Measurements from ENCODE around the gene ZYG11A. TPM values are rescaled to one million over a fixed set of nuclear protein-coding genes. Genes with fewer than 3 reads are reported as not detected.
"Not testable (repeated sequence)": the region's sequence is repeated elsewhere in the genome, so short reads cannot be mapped to it uniquely, and the experiment has no call there.

ZYG11A gene
- total and polyA plus RNA-seq, 9 donors: under 0.01 to 0.21 (median 0.05) TPM; not detected in 2

DNA sequence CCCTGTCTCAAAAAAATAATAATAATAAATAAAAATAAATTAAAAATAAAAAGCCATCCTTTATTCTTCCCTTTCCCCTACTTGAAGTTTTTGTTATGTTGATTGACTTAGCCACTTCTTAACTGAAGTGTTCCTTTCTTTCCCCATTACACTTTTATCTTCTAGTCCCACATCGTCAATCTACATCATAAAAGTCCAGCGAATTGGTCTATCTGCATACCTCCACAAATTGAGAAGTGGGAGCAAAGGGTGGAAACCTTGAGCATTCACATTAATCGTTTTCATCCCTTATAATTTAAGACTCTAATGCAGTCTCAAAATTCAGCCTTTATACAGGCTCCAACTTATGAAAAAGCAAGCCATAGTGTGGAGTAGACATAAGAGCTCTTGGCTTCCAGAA, 6.5 kb upstream of the ZYG11A start:
- WGBS (ENCODE audit: insufficient coverage): no CpG with 5 or more reads among the region's 3 CpGs
- H3K27ac ChIP-seq (ENCODE audit: low read length): no peak overlapping the region
- H3K27me3 ChIP-seq (ENCODE audit: control insufficient read depth, insufficient read depth, low read length): peaks cover 3% of the 10 kb centered on the region
- H3K9me3 ChIP-seq (replicated peaks; ENCODE audit: control insufficient read depth, low read depth, low read length): no peaks in the 10 kb centered on the region
- DNase-seq: no peak
- H3K4me3 ChIP-seq (ENCODE audit: low read length): no peak overlapping the region
- no peaks in the 10 kb centered on the region for H3K4me1 ChIP-seq (ENCODE audit: control insufficient read depth, insufficient read depth, low read length)
- H3K36me3 ChIP-seq (ENCODE audit: control insufficient read depth, insufficient read depth, low read length): no peaks in the 10 kb centered on the region

DNA sequence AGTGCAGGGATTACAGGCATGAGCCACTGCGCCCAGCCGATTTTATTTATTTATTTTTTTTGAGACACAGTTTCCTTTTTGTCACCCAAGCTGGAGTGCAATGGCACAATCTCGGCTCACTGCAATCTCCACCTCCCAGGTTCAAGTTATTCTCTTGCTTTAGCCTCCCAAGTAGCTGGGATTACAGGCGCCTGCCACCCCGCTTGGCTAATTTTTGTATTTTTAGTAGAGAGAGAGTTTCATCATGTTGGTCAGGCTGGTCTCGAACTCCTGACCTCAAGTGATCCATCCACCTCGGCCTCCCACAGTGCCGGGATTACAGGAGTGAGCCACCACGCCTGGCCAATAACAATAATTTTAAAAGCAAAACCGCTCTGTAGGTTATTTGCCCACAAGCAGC, 3.4 kb upstream of the ZYG11A start:
- H3K9me3 ChIP-seq (replicated peaks; ENCODE audit: control insufficient read depth, low read depth, low read length): not testable (repeated sequence)
- H3K27me3 ChIP-seq (ENCODE audit: control insufficient read depth, insufficient read depth, low read length): peaks cover 28% of the 10 kb centered on the region
- 86% methylated on average over 8 of the region's 10 CpGs for WGBS (ENCODE audit: insufficient coverage)

DNA sequence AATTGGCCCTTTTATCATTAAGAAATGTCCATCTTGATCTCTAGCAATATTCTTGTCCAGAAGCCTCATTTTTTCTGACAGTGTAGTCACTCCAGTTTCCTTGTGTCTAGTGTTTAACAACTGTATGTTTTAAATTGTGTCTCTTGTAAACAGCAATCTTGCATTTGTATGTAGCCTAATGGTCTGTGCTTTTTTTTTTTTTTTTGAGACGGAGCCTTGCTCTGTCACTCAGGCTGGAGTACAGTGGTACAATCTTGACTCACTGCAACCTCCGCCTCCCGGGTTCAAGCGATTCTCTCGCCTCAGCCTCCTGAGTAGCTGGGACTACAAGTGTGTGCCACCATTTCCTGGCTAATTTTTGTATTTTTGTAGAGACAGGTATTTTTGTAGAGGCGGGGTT, 2.6 kb downstream of the ZYG11A start:
- WGBS (ENCODE audit: insufficient coverage): 100% methylated on average over 1 of the region's 6 CpGs
- DNase-seq: not testable (repeated sequence)

More for the DNA sequence above, 3.4 kb upstream of the ZYG11A start:
- DNase-seq; H3K4me1 ChIP-seq (ENCODE audit: control insufficient read depth, insufficient read depth, low read length); H3K36me3 ChIP-seq (ENCODE audit: control insufficient read depth, insufficient read depth, low read length); H3K27ac ChIP-seq (ENCODE audit: low read length); H3K4me3 ChIP-seq (ENCODE audit: low read length): not testable (repeated sequence)

DNA sequence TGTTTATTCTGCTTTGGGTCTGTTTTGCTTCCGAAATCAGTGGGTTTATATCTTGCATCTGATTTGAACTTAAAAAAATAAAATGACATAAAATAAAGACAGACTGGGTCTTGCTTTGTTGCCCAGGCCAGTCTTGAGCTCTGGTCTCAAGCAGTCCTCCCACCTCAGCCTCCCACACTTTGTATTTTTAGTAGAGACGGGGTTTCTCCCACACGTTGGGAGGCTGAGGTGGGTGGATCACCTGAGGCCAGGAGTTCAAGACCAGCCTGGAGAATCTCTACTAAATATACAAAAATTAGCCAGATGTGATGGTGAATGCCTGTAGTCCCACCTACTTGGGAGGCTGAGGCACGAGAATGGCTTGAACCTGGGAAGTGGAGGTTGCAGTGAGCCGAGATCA, 5.9 kb downstream of the ZYG11A start:
- Histone ChIP-seq H3K4me1 (ENCODE audit: control insufficient read depth, insufficient read depth, low read length) (no peaks in the 10 kb centered on the region), H3K36me3 (ENCODE audit: control insufficient read depth, insufficient read depth, low read length) (no peaks in the 10 kb centered on the region), H3K4me3 (ENCODE audit: low read length) (no peak overlapping the region), H3K9me3 (replicated peaks; ENCODE audit: control insufficient read depth, low read depth, low read length) (no peaks in the 10 kb centered on the region), H3K27ac (ENCODE audit: low read length) (no peak overlapping the region), H3K27me3 (ENCODE audit: control insufficient read depth, insufficient read depth, low read length) (peaks cover 20% of the 10 kb centered on the region)
- WGBS (ENCODE audit: insufficient coverage): no CpG with 5 or more reads among the region's 5 CpGs
- DNase-seq: no peak

More for the DNA sequence above, 2.6 kb downstream of the ZYG11A start:
- H3K27me3 ChIP-seq (ENCODE audit: control insufficient read depth, insufficient read depth, low read length): peaks cover 41% of the 10 kb centered on the region
- H3K27ac ChIP-seq (ENCODE audit: low read length); H3K4me3 ChIP-seq (ENCODE audit: low read length); H3K9me3 ChIP-seq (replicated peaks; ENCODE audit: control insufficient read depth, low read depth, low read length); H3K36me3 ChIP-seq (ENCODE audit: control insufficient read depth, insufficient read depth, low read length); H3K4me1 ChIP-seq (ENCODE audit: control insufficient read depth, insufficient read depth, low read length): not testable (repeated sequence)

DNA sequence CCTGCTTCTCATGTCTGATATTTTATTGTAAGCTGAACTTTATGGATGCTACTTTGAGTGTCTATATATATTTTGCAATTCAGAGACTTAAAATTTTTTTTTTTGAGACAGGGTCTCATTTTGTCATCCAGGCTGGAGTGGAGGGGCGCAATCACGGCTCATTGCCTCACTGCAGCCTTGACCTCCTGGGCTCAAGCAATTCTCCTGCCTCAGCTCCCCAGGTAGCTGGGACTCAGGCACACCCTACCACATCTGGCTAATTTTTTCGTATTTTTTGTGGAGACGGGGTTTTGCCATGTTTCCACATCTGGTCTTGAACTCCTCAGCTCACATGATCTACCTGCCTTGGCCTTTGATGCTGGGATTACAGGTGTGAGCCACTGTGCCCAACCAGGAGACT, 8.4 kb downstream of the ZYG11A start:
- peaks cover 2% of the 10 kb centered on the region for H3K27me3 ChIP-seq (ENCODE audit: control insufficient read depth, insufficient read depth, low read length)

DNA sequence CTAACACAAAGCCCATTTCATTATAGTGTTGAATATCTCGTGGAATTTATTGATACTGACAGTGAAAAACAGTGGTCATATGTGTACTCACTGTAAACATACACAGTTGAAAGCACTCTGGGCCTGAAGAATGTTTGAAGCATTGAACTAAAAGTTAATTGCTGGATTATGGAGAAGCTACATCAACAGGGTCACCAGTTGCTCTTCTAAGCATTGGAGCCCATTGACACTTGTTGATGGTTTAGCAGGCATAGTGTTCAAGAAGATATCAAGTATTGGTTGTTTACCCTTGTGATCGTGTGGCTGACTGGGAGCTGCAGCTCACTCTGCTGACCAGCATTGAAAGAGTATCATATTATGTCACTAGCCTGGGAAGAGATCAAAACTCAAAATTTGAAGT, 10.3 kb downstream of the ZYG11A start:
- no CpG with 5 or more reads among the region's 2 CpGs for WGBS (ENCODE audit: insufficient coverage)
- no peak overlapping the region for H3K27ac ChIP-seq (ENCODE audit: low read length)
- H3K36me3 ChIP-seq (ENCODE audit: control insufficient read depth, insufficient read depth, low read length): no peaks in the 10 kb centered on the region
- H3K4me3 ChIP-seq (ENCODE audit: low read length): no peak overlapping the region
- no peaks in the 10 kb centered on the region for H3K9me3 ChIP-seq (replicated peaks; ENCODE audit: control insufficient read depth, low read depth, low read length)
- DNase-seq: no peak
- no peaks in the 10 kb centered on the region for H3K4me1 ChIP-seq (ENCODE audit: control insufficient read depth, insufficient read depth, low read length)
- no peaks in the 10 kb centered on the region for H3K27me3 ChIP-seq (ENCODE audit: control insufficient read depth, insufficient read depth, low read length)

More for the DNA sequence above, 8.4 kb downstream of the ZYG11A start:
- 67% methylated on average over 4 of the region's 4 CpGs for WGBS (ENCODE audit: insufficient coverage)
- H3K9me3 ChIP-seq (replicated peaks; ENCODE audit: control insufficient read depth, low read depth, low read length): no peaks in the 10 kb centered on the region
- H3K27ac ChIP-seq (ENCODE audit: low read length): no peak overlapping the region
- no peaks in the 10 kb centered on the region for H3K4me1 ChIP-seq (ENCODE audit: control insufficient read depth, insufficient read depth, low read length)
- no peaks in the 10 kb centered on the region for H3K36me3 ChIP-seq (ENCODE audit: control insufficient read depth, insufficient read depth, low read length)
- no peak overlapping the region for H3K4me3 ChIP-seq (ENCODE audit: low read length)
- no peak for DNase-seq

DNA sequence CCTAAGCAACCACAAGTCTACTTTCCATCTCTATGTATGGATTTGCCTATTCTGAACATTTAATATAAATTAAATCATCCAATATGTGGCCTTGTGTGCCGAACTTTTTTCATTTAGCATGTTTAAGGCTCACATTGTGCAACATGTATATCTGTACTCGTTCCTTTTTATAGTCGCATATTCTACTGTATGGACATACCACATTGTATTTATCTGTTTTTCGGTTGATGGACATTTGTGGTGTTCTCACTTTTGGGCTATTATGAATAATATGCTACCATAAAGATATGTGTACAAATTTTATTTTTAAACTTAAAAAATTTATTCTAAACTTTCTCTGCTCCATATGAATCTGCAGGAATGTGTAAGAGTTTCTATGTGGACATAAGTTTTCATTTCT, 13.0 kb downstream of the ZYG11A start:
- H3K27me3 ChIP-seq (ENCODE audit: control insufficient read depth, insufficient read depth, low read length): no peaks in the 10 kb centered on the region
- no peaks in the 10 kb centered on the region for H3K4me1 ChIP-seq (ENCODE audit: control insufficient read depth, insufficient read depth, low read length)
- no CpG with 5 or more reads among the region's 4 CpGs for WGBS (ENCODE audit: insufficient coverage)

DNA sequence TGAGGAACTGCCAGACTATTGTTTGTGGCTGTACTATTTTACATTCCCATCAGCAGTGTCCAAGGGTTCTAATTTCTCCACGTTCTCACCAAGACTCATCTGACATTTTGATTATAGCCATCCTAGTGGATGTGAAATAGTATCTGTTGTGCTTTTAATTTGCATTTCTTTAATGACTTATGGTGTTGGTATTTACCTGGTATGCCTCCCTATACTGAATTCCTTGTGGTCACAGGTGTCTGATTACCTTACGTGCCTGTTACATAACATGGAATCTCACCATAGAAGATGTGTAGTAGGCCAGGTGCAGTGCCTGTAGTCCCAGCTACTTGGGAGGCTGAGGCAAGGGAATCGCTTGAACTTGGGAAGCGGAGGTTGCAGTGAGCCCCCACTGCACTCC, 13.5 kb downstream of the ZYG11A start:
- H3K9me3 ChIP-seq (replicated peaks; ENCODE audit: control insufficient read depth, low read depth, low read length): no peaks in the 10 kb centered on the region
- no peak overlapping the region for H3K4me3 ChIP-seq (ENCODE audit: low read length)
- H3K4me1 ChIP-seq (ENCODE audit: control insufficient read depth, insufficient read depth, low read length): no peaks in the 10 kb centered on the region
- no peak overlapping the region for H3K27ac ChIP-seq (ENCODE audit: low read length)
- H3K36me3 ChIP-seq (ENCODE audit: control insufficient read depth, insufficient read depth, low read length): no peaks in the 10 kb centered on the region
- no peaks in the 10 kb centered on the region for H3K27me3 ChIP-seq (ENCODE audit: control insufficient read depth, insufficient read depth, low read length)
- no peak for DNase-seq
- 80% methylated on average over 1 of the region's 4 CpGs for WGBS (ENCODE audit: insufficient coverage)

More for the DNA sequence above, 13.0 kb downstream of the ZYG11A start:
- Histone ChIP-seq H3K4me3 (ENCODE audit: low read length) (no peak overlapping the region), H3K9me3 (replicated peaks; ENCODE audit: control insufficient read depth, low read depth, low read length) (no peaks in the 10 kb centered on the region), H3K36me3 (ENCODE audit: control insufficient read depth, insufficient read depth, low read length) (no peaks in the 10 kb centered on the region), H3K27ac (ENCODE audit: low read length) (no peak overlapping the region)
- no peak for DNase-seq

DNA sequence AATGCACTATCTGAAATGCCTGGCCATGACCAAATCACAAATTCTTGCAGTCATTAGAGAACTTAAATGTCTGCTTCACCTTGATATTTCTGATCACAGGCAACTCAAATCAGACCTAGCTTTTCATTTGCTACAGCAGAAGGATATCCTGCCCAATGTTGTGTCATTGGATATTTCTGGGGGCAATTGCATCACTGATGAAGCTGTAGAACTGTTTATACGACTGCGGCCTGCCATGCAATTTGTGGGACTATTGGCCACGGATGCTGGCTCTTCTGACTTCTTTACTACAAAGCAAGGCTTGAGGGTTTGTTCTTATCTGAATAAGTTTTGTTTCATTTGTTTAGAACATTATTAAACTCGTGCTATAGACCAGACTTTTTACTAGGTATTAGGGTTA, 14.9 kb downstream of the ZYG11A start:
- Histone ChIP-seq H3K36me3 (ENCODE audit: control insufficient read depth, insufficient read depth, low read length) (no peaks in the 10 kb centered on the region), H3K4me3 (ENCODE audit: low read length) (no peak overlapping the region), H3K27ac (ENCODE audit: low read length) (no peak overlapping the region), H3K9me3 (replicated peaks; ENCODE audit: control insufficient read depth, low read depth, low read length) (no peaks in the 10 kb centered on the region), H3K27me3 (ENCODE audit: control insufficient read depth, insufficient read depth, low read length) (no peaks in the 10 kb centered on the region), H3K4me1 (ENCODE audit: control insufficient read depth, insufficient read depth, low read length) (no peaks in the 10 kb centered on the region)
- DNase-seq: no peak
- no CpG with 5 or more reads among the region's 4 CpGs for WGBS (ENCODE audit: insufficient coverage)

DNA sequence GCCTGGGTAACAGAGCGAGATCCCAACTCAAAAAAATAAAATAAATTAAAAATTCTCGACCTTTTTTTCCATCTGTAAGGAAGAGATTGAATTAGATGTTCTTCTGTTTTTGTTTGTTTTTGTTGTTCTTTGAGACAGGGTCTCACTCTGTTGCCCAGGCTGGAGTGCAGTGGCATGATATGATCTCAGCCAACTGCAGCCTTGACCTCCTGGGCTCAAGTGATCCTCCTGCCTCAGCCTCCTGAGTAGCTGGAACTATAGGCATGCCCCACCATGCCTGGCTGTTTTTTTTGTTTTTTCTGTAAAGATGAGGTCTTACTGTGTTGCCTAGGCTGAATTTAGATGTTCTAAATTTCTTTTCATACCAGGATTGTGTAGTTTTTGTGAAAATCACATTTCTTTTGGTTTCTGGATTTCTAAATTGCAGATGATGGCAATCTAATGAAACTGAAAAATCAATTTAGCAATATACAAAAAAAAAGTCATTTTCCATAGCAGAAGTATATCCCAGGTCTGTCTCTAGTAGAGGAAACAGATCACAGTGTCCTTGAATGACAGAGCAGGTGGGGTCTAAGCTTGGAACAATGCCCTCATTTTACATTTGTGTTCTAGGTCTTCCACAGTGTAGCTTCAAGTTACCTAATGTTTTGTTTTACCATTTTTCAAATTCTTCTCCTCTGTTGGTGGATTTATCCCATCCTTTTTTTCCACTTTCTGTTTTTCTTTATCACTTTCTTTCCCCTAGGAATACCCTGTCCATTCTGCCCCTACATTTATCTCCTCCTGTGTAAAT, 20.3 kb downstream of the ZYG11A start:
- no peak overlapping the region for H3K4me3 ChIP-seq (ENCODE audit: low read length)
- H3K9me3 ChIP-seq (replicated peaks; ENCODE audit: control insufficient read depth, low read depth, low read length): no peaks in the 10 kb centered on the region
- DNase-seq: peak; percentile 12
- H3K4me1 ChIP-seq (ENCODE audit: control insufficient read depth, insufficient read depth, low read length): no peaks in the 10 kb centered on the region
- no peak overlapping the region for H3K27ac ChIP-seq (ENCODE audit: low read length)
- WGBS (ENCODE audit: insufficient coverage): no CpG with 5 or more reads among the region's 2 CpGs
- H3K36me3 ChIP-seq (ENCODE audit: control insufficient read depth, insufficient read depth, low read length): no peaks in the 10 kb centered on the region
- H3K27me3 ChIP-seq (ENCODE audit: control insufficient read depth, insufficient read depth, low read length): no peaks in the 10 kb centered on the region
